MG63 (cell line): ENCODE data around the gene CD2AP. TPM values are rescaled to one million over a fixed set of nuclear protein-coding genes. Genes with fewer than 3 reads are reported as not detected.
"Not testable (repeated sequence)": the region's sequence is repeated elsewhere in the genome, so short reads cannot be mapped to it uniquely, and the experiment has no call there.

Source experiments
- DNase-seq: peaks from one replicate; pipeline ENCODE4 v3.0.0-alpha.2; 2020
- H3K27me3 ChIP-seq: fragments of 250-450 bp; sonication (Bioruptor Pico); 2 replicates; pipeline ENCODE4 v1.5.1; 2020; ENCODE audit warnings: mild to moderate bottlenecking, moderate library complexity
- H3K36me3 ChIP-seq: fragments of 250-450 bp; sonication (Bioruptor Pico); 2 replicates; pipeline ENCODE4 v1.5.1; 2020; ENCODE audit warnings: mild to moderate bottlenecking, moderate library complexity
- H3K4me3 ChIP-seq: fragments of 250-450 bp; sonication (Bioruptor Pico); 2 replicates; pipeline ENCODE4 v1.5.1; 2020; ENCODE audit warnings: mild to moderate bottlenecking, moderate library complexity
- H3K9me3 ChIP-seq: fragments of 250-450 bp; sonication (Bioruptor Pico); 2 replicates; pipeline ENCODE4 v1.5.1; 2020; ENCODE audit warnings: mild to moderate bottlenecking, moderate library complexity
- total RNA-seq: library from RNA; depleted of rRNA; stranded (reverse); fragments of >200 nt; shearing (Covaris generic); gene quantifications from 2 replicates; pipeline ENCODE4 v1.2.3, GENCODE V29; 2014; ENCODE audit warnings: low replicate concordance

CD2AP gene
- total RNA-seq, 1 experiment from 2014 or later: 14.2 TPM

DNA sequence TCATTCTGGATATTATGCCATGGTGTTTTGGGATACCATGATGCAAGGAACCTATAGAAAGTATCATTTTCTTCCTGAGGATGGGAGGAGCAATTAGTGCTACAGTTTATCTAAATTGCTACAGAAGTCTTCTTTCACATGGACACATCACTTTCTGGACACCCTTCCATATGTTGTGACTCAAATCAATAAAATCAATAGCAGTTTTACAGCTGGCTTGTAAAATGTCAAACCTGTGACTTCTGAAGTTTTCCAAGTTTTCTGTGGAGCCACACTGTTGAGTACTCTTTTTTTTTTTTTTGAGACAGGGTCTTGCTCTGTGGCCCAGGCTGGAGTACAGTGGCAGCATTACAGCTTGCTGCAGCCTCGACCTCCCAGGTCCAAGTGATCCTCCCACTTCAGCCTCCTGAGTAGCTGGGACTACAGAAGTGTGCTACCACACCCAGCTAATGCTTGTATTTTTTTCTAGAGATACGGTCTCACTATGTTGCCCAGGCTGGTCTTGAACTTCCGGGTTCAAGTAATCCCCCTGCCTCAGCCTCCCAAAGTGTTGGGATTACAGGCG lies 24.1 kb upstream of the CD2AP start:
- Histone ChIP-seq H3K27me3 (no peaks in the 10 kb centered on the region), H3K4me3 (no peak overlapping the region)

DNA sequence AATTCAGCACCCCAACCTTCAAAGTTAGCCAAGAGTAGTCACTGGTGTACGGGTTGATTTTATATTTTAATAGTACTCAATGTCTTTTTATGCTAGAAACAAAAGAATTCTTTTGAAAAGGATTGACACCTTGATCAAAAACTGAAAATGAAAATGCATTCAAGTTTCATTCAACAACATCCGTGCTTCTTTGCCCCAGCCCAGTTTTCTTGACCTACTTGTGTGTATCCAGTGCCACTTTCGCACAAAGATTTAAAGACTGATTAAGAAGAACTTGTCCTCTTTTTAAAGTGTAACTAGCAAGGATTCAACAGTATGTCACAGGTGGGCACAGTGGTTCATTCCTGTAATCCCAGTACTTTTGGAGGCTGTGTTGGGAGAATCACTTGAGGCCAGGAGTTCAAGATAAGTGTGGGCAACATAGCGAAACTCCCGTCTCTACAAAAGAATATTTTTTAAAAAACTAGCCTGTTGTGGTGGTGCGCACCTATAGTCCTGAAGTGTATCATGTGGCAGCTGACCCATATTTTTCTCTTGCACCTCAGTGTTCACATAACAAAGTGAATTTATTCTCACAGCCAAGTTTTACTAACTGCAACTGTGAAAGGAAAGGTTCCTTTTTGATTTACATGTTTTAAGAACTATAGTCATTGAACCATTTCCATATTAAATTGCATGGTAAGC lies 22.7 kb upstream of the CD2AP start:
- Histone ChIP-seq H3K36me3 (no peaks in the 10 kb centered on the region), H3K9me3 (no peaks in the 10 kb centered on the region), H3K4me3 (no peak overlapping the region), H3K27me3 (no peaks in the 10 kb centered on the region)
- no peak for DNase-seq

More for the DNA sequence above, 24.1 kb upstream of the CD2AP start:
- DNase-seq: no peak
- Histone ChIP-seq H3K36me3 (no peaks in the 10 kb centered on the region), H3K9me3 (no peaks in the 10 kb centered on the region)

DNA sequence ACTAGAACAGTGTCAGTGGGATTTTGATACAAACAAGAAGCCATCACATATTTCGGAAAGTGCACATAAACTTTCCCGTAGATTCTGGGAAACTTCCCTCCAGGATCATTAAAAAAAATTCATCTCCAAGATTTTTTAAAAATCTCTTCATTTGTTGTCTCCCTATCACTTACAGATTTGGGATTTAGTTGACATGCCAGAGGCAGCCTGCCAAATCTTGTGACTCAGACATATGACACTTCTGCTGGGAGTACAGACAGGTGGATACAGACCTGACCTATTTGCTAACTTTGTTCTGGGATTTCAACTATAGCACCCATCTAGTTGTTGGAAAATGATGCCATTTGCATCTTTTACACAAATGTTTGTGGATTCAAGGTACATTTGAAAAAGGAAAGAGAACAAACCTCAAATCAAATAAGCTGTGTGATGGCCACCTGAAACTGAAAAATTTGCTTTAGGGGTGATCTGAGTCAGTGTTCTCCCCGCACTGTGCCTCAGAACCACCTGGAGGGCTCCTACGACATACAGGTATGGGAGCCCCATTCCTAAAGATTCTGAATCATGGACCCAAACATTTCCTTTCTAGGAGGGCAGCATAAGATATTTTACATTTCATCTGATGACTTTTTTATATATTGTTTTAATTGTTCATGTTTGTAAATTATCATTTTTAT lies 21.9 kb upstream of the CD2AP start:
- no peak overlapping the region for H3K4me3 ChIP-seq
- no peaks in the 10 kb centered on the region for H3K9me3 ChIP-seq
- no peak for DNase-seq
- H3K36me3 ChIP-seq: no peaks in the 10 kb centered on the region
- H3K27me3 ChIP-seq: no peaks in the 10 kb centered on the region

DNA sequence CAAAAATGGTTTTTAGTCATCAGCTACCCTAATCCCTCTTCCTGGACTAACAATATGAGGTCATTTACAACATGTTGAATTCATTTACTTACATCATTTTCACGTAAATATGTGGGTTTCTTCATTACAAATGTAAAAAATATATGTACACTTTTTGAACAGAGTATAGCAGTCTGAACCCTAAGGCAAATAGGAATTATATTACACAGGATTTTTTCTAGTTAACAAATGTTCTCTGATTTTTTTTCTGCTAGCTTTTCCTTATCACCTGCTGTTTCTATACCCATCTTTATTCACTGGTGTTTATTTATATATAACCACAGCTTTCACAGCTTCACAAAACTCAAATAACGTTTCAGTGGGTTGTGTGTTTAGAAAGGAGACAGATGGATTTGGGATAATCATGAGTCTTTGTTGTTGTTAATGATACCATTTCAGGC lies 21.0 kb upstream of the CD2AP start:
- Histone ChIP-seq H3K4me3 (no peak overlapping the region), H3K36me3 (no peaks in the 10 kb centered on the region), H3K9me3 (no peaks in the 10 kb centered on the region), H3K27me3 (no peaks in the 10 kb centered on the region)
- no peak for DNase-seq

DNA sequence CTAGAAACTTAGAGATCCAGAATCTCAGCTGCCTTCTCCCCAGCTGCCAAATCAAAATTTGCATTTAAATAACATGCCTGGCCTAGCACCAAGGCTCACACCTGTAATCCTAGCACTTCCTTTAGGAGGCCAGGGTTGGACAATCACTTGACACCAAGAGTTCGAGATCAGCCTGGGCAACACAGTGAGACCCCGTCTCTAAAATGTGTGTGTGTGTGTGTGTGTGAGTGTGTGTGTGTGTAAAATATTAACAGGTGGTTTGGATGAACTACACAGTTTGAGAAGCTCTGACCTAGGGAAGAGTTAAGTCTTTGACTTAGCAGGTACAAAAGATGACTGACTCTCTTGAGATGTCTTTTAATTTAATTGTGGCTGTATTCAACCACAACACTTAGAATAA lies 20.2 kb upstream of the CD2AP start:
- H3K9me3 ChIP-seq: no peaks in the 10 kb centered on the region
- no peaks in the 10 kb centered on the region for H3K36me3 ChIP-seq
- DNase-seq: no peak
- H3K4me3 ChIP-seq: no peak overlapping the region
- no peaks in the 10 kb centered on the region for H3K27me3 ChIP-seq

DNA sequence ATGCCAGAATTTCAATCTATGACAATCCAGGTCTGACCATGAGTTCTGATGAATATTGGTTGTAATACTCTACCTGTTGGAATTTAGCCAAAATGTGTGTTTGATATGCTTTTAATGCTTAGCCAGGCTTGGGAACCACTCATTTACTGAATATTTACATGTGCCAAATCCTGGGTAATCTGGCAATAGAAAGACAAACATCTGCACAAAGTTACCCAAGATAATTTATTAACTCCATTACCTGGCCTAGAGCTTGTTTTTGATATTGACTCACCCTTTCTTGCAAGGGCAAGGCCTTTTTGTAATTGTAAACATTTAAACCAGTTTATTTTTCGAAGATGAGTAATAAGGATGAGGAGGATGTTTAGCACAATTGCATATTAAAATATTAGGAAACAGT lies 13.5 kb upstream of the CD2AP start:
- Histone ChIP-seq H3K9me3 (no peaks in the 10 kb centered on the region), H3K27me3 (no peaks in the 10 kb centered on the region), H3K36me3 (no peaks in the 10 kb centered on the region), H3K4me3 (no peak overlapping the region)
- DNase-seq: no peak

DNA sequence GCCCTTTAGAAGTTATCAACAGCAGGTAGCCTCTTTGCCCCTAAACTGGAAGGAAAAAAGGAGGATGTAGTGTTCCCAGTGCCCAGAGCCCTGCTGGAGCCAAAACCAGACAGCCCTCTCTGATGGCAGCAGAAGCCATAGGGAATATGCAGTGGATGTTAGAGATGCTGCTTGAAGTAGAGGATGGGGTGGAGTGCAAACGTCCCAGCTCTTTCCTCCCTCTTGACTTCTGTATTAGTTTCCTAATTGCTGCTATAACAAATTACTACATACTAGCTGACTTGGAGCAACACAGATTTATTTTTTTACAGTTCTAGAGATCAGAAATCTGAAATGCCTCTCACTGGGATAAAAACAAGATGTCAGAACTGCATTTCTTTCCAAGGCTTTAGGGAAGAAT lies 12.5 kb upstream of the CD2AP start:
- H3K4me3 ChIP-seq: no peak overlapping the region

DNA sequence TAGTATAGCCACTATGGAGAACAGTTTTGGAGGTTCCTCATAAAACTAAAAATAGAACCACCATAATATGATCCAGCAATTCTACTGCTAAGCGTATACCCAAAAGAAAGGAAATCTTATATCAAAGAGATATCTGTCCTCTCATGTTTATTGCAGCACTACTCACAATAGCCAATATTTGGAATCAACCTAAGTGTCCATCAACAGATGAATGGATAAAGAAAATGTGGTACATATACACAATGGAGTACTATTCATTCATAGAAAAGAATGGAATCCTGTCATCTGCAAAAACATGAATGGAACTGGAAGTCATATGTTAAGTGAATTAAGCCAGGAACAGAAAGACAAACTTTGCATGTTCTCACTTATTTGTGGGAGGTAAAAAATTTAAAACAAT lies 5.7 kb upstream of the CD2AP start:
- Histone ChIP-seq H3K9me3 (no peaks in the 10 kb centered on the region), H3K36me3 (no peaks in the 10 kb centered on the region)
- no peak for DNase-seq

More for the DNA sequence above, 12.5 kb upstream of the CD2AP start:
- Histone ChIP-seq H3K27me3 (no peaks in the 10 kb centered on the region), H3K9me3 (no peaks in the 10 kb centered on the region), H3K36me3 (no peaks in the 10 kb centered on the region)
- DNase-seq: no peak

DNA sequence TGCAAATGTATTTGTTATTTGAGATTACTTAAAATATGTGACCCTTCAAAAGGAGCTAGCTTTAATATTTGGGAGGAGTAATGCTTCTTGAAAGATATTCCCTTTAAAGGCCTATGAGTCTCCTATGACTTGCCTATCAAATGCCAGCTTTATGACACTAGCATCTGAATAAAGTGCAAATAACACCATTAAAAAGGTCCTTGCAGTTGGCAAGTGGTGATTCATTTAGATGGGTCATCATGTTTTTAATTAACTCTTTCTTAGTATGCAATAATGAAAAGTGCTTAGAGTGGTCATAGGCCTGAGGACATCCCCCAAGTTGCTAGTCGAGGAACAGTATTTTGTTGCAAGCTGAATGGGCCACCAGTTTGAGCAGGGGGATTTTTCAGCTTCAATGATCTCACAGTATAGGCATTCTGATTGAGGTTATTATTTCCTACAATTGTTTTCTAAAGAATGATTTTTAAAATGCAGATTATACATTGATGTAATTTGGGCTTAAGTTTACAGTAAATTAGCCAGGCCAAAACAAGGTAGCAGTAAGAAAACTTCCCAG lies 3.7 kb upstream of the CD2AP start:
- Histone ChIP-seq H3K36me3 (no peaks in the 10 kb centered on the region), H3K4me3 (no peak overlapping the region), H3K27me3 (no peaks in the 10 kb centered on the region), H3K9me3 (no peaks in the 10 kb centered on the region)
- no peak for DNase-seq

More for the DNA sequence above, 5.7 kb upstream of the CD2AP start:
- H3K4me3 ChIP-seq: no peak overlapping the region
- H3K27me3 ChIP-seq: no peaks in the 10 kb centered on the region

DNA sequence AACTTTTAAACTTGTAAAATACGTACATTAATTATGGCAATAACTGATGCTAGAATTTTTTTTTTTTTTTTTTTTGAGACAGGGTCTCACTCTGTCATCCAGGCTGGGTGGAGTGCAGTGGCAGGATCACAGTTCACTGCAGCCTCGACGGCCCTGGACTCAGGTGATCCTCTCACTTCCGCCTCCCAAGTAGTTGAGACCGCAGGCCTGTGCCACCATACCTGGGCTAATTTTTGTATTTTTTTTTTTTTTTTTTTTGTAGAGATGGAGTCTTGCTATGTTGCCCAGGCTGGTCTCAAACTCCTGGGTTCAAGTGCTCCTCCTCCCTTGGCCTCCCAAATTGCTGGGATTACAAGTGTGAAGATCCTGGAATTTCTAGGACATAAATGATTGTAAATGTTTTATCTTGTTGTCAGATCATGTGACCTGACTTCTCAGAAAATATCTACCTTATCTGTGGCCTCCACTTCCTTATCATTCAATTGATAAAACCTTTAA lies 2.2 kb upstream of the CD2AP start:
- no peak overlapping the region for H3K4me3 ChIP-seq
- no peak for DNase-seq
- no peaks in the 10 kb centered on the region for H3K9me3 ChIP-seq
- no peaks in the 10 kb centered on the region for H3K36me3 ChIP-seq
- no peaks in the 10 kb centered on the region for H3K27me3 ChIP-seq

DNA sequence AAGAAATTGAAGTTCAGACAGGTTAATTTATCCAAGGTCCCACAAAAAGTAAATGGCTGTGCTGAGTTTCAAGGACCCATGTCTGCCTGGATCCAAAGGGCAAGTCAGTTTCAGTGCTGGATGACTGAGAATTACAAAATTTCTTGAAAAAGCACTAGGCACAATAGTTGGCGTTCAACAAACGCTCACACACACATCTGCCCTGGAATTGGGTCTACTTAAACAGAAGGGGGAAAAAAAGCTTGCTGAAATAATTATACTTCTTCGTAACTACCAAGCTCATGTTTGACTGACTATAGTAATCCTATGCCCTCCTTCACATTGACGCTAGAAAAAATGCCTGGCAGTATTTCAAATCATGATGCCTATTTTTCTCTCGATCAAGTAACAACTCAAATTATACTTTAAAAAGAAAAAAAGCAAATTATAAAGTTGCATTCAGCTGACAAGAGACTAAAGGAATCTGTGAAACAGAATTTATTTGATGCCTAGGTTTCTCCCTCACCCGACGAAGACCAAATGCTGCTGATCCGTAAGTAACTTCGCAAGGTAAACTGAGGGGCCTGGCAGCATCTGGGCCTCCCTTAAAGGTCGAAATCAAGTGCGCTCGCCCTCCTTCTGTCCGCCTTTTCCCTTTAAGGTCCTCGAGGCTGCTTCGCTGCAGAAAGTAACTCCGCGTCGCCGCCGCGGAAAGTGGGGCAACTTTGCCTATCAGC lies 650 bp upstream of the CD2AP start:
- Histone ChIP-seq H3K4me3 (peak overlapping the region; percentile 75), H3K9me3 (no peaks in the 10 kb centered on the region), H3K36me3 (no peaks in the 10 kb centered on the region), H3K27me3 (no peaks in the 10 kb centered on the region)
- no peak for DNase-seq

DNA sequence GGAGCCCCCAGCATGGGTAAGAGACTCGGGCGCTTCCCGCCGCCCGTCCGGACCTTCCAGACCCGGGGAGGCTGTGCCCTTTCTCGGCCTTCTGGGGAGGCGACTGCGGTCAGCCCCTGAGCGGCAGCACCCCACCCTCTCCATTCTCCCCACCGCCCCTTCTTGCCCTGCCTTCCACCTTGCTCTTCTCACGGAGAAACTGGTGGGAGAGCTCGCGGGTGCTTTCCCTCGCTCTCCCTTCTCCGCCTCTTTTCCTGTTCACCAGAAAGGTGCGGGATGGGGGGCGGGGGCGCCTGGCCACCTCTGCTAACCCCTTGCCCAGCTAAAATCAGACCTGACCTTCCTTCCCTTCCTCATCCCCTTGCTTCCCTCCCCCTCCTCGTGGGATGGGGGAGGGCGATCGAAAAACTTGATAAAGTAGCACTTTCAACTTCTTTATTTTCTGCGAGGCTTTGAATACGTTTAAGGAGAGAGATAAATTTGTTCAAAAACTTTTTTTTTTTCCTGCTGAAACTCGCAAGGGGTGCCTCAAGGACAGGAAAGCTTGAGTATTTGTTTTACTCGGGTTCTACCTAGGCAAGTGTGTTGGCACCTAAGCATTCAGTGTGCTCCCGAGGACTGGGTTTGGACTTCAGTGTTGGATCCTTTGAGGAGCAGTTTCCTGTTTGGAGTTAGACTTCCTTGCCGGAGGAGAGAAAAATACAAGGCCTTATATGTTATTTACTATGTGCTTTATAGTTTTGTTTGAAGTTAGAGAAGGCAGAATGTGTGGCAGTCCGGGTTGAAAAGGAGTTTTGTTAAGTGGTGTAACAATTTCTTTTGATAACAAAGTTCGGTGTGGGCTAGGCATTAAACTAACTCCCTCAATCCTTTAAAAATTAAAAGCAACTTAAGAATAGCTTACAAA lies 897 bp downstream of the CD2AP start:
- no peak for DNase-seq
- Histone ChIP-seq H3K9me3 (no peaks in the 10 kb centered on the region), H3K27me3 (no peaks in the 10 kb centered on the region), H3K4me3 (peak overlapping the region; percentile 75), H3K36me3 (no peaks in the 10 kb centered on the region)

DNA sequence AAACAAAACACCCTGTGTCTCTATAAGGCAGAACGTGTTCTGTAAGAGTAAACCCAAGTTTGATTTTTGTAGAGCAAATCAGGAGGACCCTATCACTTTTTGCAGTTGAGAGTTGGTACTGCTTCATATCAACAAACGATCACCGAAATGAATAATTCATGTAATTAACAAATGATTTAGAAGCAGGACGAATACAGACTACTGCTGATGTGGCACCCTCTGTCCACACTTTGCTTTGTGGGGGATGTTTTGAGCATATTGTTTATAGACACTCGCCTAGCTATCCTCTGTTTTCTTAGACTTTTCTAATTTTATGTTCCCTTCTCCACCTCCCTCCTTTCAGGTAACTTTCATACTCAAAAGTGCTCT lies 1.5 kb downstream of the CD2AP start:
- H3K9me3 ChIP-seq: no peaks in the 10 kb centered on the region
- no peaks in the 10 kb centered on the region for H3K36me3 ChIP-seq
- no peaks in the 10 kb centered on the region for H3K27me3 ChIP-seq
- DNase-seq: no peak
- H3K4me3 ChIP-seq: peak overlapping the region; percentile 75

DNA sequence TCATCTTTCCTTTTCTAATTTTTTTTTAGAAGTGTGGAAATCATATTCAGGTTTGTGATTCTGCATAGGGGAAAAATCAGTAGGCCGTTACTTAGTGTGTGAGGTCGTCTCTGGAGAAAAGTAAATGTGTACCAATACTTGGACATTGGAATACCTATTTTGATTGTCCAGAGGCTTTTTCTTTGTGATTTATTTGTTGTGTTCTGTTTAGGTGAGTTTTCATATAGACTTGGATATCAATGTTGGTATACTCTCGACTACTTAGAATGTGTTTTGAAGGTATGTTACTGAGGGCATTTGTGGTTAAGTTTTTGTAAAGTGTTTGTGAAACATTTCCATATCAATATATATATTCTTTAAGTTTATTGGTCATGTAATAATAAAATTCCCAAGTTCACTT lies 2.3 kb downstream of the CD2AP start:
- Histone ChIP-seq H3K4me3 (peak overlapping the region; percentile 75), H3K36me3 (no peaks in the 10 kb centered on the region), H3K27me3 (no peaks in the 10 kb centered on the region), H3K9me3 (no peaks in the 10 kb centered on the region)
- DNase-seq: no peak

DNA sequence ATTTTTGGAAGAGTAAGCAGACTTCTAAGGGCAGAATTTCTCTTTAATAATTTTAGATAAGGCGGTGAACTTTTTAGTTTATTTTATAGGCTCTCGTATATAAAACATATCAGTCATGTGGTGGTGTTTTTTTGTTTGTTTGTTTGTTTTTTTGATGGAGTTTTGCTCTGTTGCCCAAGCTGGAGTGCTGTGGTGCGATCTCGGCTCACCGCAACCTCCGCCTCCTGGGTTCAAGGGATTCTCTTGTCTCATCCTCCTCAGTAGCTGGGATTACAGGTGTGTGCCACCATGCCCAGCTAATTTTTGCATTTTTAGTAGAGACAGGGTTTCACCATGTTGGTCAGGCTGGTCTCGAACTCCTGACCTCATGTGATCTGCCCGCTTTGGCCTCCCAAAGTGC lies 3.6 kb downstream of the CD2AP start:
- H3K36me3 ChIP-seq, H3K9me3 ChIP-seq, H3K4me3 ChIP-seq, DNase-seq, H3K27me3 ChIP-seq: not testable (repeated sequence)

DNA sequence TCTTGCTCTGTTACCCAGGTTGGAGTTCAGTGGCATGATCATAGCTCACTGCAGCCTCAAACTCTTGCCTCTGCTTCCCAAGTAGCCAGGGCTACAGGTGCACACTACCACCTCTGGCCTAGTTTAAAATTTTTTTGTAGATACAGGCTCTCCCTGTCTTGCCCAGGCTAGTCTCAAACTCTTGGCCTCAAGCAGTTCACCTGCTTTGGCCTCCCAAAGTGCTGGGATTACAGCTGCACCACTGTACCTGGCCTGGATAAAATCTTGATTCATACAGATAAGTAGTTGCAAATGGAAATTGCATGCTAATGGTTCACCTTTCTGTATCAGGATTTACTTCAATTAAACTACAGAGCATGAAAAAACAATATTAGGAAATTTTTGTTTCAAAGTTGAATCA lies 4.2 kb downstream of the CD2AP start:
- DNase-seq: no peak
- H3K36me3 ChIP-seq: no peaks in the 10 kb centered on the region

More for the DNA sequence above, 4.2 kb downstream of the CD2AP start:
- Histone ChIP-seq H3K9me3 (no peaks in the 10 kb centered on the region), H3K27me3 (no peaks in the 10 kb centered on the region), H3K4me3 (no peak overlapping the region)
